Inflammatory macrophage treated with lipopolysaccharide for 1 hour (primary cell): Measurements from ENCODE around the gene ANKRD44.

Experiments
- DNase-seq, 2 donors: peaks; one replicate each; pipeline ENCODE4 v3.0.0-alpha.2; 2020 to 2022

ANKRD44 gene

DNA sequence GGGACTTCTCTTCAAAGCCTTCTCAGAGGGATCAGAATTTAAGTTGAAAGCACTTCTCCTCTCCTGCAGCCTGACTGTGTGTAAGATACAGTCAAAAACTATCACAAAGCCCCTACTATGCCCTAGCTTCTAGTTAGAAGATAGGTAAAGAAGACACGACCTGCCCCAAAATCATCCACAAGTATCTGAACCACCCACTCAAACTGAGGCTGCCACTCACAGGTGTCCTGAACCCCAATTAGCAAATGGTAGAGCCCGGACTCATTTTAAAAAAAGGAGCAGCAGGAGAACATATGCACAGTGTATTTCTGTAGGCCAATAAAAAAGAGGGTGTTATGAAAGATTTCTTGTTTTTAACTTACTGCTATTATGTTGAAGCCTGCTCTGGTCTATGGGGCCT is 74.4 kb downstream of the ANKRD44 start:
- DNase-seq = no peak

DNA sequence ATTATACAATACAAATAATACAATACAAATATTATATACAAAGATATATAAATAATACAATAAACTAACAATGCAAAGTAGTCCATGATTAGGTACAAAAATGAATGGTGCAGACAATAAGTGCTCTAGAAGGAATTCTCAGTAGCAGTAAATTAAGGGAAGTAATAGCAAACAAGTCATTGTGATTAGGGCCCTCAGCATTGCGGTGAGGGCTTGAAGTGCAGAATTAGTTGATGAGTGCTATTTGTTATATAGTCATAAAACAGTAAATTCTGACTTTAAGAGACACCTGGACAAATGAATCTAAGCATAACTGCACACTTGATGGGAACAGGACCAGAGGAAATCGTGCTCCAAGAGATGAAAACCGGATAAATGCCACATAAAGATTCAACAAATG is 74.9 kb downstream of the ANKRD44 start:
- no peak for DNase-seq

DNA sequence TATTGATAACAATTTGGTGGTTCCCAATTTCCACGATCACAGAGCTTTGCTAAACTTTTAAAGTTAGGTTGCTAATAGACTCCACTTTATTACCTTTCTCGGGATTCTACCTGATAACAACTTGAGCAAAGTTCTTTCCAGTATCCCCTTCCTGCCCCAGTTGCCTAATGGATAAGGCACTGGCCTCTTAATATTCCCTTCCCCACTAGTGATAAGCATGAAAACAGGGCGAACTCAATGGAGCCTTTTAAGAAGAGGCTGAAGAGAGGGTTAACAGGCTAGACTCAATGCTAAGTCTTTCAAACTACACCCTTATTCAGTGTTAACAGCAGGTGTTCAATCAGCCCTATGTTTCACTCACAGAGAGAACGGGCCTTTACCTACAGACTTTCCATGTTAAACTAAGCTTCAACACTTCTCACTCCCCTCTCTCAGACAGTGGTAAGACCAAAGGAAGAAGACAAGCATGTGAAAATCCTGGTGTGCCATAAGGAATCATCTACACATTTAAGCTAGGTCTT is 75.8 kb downstream of the ANKRD44 start:
- no peak for DNase-seq

DNA sequence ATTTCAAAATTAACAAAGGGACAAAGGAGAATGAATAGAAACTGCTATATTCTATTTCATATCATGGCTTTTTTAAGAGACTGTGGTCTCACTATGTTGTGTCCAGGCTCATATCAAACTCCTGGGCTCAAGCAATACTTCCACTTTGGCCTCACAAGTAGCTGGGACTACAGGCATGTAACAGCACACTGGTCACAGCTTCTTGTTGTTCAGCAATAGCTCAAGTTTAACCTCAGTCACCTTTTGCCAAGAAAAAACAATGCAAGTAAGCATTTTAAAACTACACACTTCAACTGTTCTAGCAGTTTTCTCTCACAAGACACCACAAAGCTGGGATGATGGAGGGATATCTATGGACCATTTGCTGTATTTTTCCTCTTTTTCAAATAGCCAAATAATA is 77.1 kb downstream of the ANKRD44 start:
- no peak for DNase-seq

DNA sequence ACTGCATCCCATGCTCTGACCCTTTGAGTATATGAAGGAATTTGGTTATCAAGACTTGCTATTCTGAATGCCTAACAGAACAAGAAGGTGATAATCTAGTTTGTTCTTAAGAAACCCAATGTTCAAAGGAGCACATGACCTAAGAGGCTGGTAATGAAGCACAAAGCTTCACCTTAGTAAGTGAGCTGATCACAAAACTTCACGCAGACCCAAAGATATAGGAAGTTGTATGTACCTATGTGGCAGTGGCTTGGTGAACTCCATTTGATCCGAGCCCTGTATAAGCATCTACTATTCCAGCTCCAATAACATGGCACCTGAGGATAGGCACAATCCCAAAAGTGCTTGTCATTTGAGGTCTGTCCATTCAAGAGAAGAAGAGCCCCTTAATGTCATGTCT is 78.6 kb downstream of the ANKRD44 start:
- no peak for DNase-seq

DNA sequence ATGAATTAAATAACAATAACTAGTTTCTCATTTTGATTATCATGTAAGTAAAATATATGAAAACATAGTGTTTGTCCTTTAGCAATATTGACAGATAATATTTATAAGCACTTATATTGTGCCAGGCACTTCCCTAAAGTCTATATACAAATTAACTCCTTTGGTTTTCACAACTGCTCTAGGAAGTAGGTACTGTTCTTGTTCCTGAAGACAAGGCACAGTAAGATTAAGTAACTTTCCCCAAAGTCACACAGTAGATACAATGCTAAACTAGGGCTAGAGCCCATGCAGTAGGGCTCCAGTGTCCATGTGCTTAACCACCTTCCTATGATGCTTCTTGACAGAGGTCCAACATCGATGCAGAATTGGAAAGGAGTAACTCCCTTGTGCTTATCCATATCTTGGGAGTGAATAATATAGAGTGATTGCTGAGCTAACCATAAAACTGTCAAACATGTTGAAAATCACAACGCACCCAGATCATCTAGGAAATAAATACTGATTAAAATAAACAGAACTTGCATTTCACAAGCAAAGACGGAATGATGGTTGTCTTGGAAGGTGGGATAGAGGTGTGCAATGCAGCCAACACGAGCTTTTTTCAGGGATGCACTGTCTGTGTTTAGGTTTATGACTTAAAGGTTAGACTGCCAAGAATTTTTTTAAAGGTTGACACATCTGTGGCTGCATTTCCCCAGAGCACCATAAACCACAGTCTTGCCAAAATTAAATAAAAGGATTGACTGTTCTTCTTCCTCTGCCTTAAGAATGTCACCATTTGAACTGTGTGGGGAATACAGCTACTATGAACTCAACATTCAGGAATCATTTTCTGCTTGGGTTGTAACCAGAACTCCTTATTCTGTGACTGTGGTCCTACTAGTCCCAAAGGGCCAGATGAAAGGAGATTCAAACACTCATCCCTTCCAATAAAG is 80.8 kb downstream of the ANKRD44 start:
- DNase-seq = no peak

DNA sequence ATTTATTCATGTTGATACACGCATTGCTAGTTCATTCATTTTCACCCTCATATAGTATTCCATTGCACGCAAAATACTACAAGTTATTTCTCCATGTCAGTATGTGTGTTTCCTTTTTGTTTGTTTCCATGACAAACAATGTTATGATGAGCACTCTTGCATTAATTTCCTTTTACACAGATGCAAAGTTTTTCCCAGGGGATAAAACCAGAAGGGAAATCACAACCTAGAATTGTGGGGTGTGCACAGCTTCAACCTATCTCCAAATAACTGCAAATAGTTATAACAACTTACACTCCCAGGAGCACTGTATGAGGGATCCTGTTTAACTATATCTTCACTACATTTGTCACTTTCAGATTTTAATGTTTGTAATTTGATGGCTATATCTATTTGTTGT is 87.1 kb downstream of the ANKRD44 start:
- DNase-seq = no peak

DNA sequence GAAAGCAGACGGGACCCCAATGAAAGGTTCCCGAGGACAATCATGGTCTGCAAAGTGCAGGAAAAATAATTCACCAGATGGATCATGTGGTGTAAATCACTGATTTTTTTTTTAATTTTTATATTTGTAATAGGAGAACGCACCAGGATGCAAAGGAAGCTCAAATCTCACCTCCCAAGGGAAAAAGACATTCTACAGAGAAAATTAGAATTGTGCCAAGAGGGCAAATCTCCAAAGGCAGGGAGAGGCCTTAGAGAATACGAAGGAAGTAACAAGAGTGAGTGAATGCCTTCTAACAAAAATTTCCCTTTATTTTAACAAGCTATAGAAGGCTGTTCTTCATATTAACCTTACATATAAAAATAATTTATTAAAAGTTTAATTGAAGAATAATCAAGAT is 90.9 kb downstream of the ANKRD44 start:
- DNase-seq = no peak

DNA sequence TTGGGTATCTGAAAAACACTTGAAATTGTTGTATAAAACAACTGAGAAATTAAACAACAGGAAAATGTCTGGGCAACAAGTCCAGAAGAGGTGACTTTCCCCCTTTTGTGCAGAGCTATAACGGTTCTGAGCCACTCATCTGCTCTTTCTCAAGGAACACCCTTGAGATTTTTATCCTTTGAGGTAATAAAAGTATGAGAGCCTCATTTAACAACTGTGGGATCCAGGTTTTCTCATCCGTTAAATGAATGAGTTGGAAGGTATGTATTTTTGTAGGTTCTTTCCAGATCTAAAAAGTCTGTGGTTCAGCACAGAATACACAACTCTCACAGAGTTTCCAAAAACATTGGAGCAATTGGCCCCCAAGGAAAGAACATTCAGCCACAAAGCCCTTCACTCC is 93.0 kb downstream of the ANKRD44 start:
- no peak for DNase-seq

DNA sequence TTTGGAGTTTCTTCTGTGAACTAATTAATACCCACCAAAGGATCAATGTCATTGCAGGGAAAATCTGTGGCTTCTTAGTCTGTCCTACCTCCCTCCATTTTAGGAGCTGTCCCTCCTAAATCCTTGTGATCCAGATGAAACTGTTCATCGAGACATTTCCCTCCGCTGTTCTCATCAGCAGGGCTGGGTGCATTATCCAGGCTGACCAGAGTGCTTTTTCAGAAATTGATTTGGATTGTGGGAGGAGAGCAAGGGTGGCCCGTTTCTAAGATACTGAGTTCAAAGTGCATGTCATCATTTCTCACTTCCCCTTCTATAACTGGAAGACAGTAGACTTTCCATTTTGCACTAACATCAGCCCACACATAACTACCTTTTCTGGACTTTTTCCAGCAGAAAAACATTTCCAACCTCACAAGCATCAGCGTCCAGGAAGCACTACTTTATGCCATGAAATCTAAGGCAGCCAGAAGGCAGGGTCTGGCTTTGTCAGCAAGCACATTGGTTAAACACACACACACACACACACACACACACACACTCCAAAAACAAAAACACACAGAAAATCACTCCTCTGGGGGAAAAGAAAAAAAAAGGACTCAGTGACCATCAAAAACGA is 94.1 kb downstream of the ANKRD44 start:
- peak; percentile 71 to 75 for DNase-seq

DNA sequence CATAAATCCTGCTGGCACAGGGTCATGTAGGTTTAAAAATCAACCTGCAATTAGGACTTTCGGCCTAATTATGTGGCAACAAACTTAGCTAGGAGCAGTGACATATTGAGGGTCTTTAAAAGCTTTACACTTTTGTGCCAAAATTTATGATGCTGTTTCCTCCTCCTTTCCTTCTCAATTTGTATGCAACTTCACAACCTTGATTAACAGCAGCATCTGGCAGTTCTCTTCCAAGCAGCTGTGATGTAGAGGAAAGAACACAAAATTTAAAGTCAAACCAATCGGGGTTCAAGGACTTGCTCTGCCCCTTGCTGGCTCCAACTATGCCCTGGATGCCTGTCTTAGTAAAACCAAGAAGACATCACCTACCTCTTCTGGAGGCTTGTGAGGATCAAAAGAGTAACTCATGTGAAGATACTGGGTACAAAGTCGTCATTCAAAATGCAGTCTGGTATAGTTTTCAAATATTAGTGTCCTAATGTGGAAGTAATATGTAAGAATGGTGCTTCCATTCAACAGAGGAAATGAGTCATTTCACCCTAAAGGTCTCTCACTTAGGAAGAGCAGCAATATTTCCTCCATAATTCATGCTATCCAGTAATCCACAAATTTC is 94.7 kb downstream of the ANKRD44 start:
- DNase-seq = peak; percentile 71 to 72

DNA sequence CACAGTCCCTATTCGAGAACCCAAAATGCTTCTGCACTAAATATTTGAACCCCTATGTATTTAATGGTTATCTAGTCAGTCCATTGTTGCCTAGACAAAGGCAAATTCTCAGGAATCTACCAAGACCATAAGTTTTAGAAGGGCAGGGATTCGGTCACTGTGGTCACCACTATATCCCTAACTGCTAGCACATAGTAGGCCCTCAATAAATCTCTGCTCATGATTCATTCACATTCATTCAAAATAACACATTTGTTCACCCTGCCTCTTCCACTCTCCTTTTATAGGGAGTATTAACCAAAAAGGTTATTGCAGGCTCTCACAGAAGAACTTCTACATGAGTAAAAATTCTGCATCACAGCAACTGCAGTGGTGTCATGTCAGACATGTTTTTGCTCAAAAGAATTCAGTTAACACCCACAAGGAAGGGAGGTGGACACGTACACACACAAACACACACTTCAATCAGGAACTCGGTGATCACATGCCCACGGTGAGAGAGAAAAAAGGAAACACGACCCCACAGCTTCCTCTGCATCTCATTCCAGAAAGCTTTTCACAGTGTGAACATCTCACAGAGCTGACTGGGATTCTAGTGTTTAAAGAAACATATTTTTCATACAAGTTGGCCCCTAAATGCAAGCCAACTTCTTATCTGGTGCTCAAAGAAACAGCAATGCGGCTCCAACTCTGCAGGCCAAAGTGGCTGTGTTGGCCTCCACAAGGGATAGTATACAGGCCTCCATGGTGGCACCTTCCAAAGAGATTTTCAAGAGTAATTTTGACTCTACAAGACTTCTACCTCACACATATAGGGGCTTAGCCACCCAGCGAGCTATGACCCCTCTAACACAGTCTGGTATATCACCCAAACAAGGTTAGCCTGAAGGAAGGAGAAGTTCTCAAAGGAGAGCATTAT is 98.0 kb downstream of the ANKRD44 start:
- DNase-seq = no peak

DNA sequence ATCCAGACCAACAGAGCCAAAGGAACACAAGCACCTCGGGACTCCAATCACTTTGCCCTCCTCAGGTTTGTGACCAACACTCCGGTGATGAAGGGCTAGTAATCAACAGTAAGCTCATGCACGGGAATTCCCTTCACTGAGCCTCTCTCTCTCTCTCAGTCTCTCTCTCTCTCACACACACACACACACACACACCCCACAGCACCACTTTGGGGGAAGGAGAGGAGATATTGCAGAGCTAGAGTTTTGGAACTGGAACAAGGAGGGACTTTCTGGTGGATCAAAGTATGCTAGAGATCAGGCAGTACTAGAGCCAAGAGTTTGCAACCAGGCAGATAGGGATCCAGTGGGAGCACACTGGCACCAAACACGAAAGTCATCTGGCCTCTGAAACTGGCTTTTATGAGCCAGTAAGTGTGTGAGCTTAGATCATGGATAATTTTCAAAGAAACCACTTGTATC is 98.7 kb downstream of the ANKRD44 start:
- DNase-seq = no peak

DNA sequence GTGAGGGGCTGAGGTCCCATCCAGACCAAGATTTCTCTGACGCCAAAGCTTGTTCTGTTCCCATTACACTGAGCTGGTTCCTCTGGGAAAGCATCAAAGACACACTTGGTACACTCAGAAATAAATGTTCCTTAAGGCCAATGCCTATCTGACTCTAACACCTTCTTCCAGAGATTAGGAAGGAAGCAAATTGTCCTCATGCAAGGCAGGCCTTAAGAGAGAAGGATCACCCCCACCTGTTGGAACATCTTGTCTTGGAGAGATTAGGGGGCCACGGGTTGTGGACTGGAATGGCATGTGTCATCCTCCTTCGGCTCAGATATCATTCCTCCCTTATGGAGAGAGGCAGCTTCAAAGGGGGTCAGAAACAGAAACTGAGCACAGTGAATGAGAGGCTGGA is 100.2 kb downstream of the ANKRD44 start:
- no peak for DNase-seq

DNA sequence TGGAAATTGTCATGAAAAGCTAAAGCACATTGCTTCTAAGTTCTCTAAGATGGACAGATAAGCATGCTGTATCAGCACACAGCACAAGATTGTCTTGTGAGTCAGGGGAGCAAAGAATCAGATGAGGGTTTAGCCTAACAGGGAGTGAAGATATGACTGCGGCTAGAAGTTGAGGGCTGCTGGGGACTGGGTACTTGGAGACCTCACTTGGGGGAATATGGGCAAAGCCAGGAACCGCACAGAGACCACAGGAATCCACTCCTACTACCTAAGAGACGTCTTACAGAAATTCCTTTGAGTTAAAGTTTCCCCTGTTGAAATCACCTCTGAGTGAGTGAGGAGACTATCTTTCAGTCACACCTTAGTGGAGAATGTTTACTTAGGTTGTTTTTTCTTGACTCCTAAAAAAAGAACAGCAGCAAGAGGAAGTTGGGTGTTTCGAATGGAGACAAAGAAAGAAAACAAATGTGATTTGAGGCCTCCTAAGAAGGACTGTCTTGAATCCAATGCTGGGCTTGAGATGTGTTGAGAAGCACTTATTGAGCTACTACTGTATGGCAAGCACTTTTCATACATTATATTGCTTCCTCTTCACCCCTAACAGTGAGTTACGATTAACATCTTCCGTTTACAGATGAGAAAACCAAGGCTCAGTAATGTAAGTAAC is 100.7 kb downstream of the ANKRD44 start:
- no peak for DNase-seq

DNA sequence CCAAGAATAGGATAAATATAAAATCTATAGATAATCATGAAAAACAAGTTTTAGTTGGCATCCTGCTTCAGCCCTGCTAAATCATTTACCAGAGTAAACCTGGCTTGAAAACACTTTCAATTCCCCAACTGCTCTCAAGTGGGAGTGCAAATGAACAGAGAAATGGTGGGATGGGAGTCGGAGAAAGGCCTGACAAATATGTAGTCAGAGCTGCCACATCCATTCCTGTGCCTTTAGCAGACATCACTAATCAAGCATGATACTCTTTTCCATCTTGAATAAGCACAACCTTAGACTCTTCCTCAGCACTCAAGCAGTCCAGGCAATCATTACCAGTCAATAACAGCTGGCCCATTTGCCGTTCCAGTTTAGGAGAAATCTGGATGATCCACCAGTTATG is 101.3 kb downstream of the ANKRD44 start:
- no peak for DNase-seq

DNA sequence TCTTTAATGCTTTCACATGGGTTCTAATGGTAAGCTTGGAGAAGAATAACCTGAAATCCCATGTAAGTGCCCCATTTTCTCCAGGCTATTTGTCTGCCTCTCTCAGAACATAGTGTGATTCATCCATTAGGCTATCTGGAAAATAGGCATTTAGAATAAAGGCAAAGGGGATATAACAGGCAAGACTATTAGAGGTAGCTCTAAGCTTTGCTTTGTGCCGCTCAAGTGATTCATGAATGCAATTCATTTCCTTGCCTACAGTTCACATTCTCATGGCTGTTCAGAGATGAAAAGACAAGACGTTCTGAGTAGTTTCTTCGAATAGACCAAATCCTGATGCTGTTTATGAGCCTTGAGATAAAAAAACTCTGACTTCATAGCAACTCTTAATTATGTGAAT is 101.7 kb downstream of the ANKRD44 start:
- DNase-seq = no peak

DNA sequence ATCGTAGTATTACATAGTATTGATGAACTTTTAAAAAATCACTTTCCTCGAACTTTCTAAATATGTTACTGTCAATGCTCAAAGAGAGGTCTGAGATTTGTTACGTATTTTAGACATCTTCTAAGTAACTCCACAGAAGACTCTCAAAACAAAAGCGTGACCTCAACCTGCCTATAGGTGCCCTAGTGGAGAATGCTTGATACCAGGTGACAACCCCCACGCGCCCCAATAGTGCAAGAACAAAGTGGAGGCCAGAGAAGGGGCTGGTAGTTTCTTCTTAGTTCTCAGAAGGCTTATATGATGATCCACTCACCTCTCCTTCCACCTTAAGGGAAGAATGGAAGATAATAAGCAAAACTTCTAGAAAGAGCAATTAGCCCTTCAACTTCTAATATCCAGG is 102.6 kb downstream of the ANKRD44 start:
- DNase-seq = no peak

DNA sequence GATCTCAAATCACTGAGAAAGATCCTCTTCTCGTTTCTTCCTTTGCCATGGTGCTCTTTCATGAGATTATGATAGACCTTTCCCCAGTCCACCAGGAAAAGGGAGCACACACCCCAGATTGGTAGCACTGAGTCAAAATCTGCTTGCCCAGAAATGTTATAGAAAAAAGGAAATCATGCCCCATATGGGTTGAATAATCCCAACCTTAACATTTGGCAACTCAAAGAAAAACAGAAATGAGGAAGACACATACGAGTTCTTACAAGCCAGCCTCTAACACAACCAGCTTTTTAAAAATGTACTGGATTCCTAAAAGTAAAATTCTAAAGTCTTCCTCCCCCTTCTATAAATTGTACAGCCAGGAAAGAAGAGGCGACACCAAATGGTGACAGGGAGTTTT is 103.0 kb downstream of the ANKRD44 start:
- peak; percentile 46 to 56 for DNase-seq

DNA sequence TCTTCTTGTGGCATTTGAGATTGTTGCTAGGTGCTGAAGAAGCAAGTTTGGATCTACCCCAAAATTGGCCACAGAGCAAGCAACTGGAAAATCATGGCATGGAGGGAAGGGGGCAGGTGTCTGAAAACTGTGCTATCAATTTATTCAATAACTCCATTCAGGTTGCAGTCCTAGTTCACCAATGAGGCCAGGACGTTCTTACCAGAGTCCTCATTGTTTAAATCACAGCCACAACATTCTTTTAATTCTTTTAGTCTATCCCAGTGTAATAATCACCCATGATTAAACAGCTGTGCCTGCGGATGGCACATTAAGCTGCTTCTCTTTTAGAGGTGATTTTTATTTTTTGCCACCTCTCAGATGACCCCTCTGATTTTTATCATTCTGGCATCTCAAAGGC is 103.5 kb downstream of the ANKRD44 start:
- no peak for DNase-seq

DNA sequence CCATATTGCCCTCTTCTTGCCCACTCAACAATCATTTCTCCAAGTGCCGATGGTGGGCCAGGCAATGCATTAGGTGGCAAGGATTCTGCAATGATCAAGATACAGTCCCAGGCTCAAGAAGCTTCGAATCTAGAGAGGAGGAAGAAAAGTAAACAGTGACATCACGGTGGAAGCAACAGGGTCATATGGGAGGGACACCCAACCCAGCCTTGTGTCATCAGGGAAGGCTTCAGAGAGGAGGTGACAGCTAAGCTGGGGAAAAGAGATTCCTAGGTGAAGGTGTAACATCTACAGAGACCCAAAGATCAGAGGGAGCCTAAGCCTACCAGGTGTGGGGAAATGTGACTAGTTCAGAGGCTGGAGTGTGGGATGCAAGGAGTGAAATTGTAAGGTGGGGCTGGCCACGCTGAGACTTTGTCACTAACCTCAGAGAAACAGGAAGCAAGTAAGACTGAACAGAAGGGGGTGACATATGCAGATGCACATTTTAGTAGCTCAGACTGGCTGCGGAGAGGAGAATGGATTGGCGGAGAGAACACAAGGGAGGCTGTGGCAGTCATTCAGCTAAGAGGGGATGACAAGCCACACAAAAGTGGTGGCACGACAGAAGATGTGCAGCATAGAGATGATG is 104.9 kb downstream of the ANKRD44 start:
- DNase-seq = peak; percentile 52 to 58
